Lung (tissue), 12 donors: ENCODE measurements around the gene NFATC2IP. TPM values are rescaled to one million over a fixed set of nuclear protein-coding genes. Genes with fewer than 3 reads are reported as not detected.

ENCODE experiments used
- ATAC-seq: fragments of 200-7000 bp; cut with Tn5 transposase; one replicate; pipeline ENCODE4 v1.9.1; 2020; ENCODE audit warnings: moderate number of reproducible peaks; ENCODE audit not compliant: insufficient read depth, low FRiP score
- DNase-seq, 3 donors: peaks; one replicate each; pipeline ENCODE4 v3.0.0-alpha.2; 2013 to 2017
- H3K27ac ChIP-seq, 2 donors: one replicate each; pipeline ENCODE4 v1.5.1; 2013; ENCODE audit warnings: mild to moderate bottlenecking in 2 of 2, moderate library complexity in 2 of 2, control low read depth in 1 of 2, inconsistent platforms in 1 of 2, low read depth in 1 of 2, low read length in 1 of 2
- H3K27me3 ChIP-seq, 3 donors: one replicate each; pipeline ENCODE4 v1.5.1; 2013; ENCODE audit warnings: low read length in 2 of 3; ENCODE audit not compliant: control insufficient read depth in 3 of 3, insufficient read depth in 3 of 3
- H3K36me3 ChIP-seq, 4 donors: one replicate each; pipeline ENCODE4 v1.5.1; 2013; ENCODE audit warnings: low read length in 4 of 4, mild to moderate bottlenecking in 1 of 4, moderate library complexity in 1 of 4; ENCODE audit not compliant: control insufficient read depth in 4 of 4, insufficient read depth in 4 of 4
- H3K4me1 ChIP-seq, 5 donors: one replicate each; pipeline ENCODE4 v1.5.1; 2013; ENCODE audit warnings: low read length in 5 of 5, mild to moderate bottlenecking in 2 of 5, moderate library complexity in 1 of 5; ENCODE audit not compliant: control insufficient read depth in 5 of 5, insufficient read depth in 5 of 5
- H3K4me3 ChIP-seq: one replicate; pipeline ENCODE4 v1.5.1; 2013; ENCODE audit warnings: mild to moderate bottlenecking, control low read depth, moderate library complexity
- H3K9ac ChIP-seq, 2 donors: one replicate each; pipeline ENCODE4 v1.5.1; 2013; ENCODE audit warnings: low read length in 2 of 2, control low read depth in 1 of 2; ENCODE audit not compliant: insufficient read depth in 1 of 2
- H3K9me3 ChIP-seq, 4 donors: one replicate each; pipeline ENCODE4 v1.5.1; 2013; ENCODE audit warnings: low read length in 3 of 4, mild to moderate bottlenecking in 1 of 4, moderate library complexity in 1 of 4; ENCODE audit not compliant: control insufficient read depth in 4 of 4, insufficient read depth in 3 of 4
- WGBS, 2 donors: extraction: QIAGEN DNeasy Blood & Tissue Kit; methylation state at CpG; one replicate each; pipeline ENCODE4 v1.1.7; 2013; 5-methylcytosine and 5-hydroxymethylcytosine counted together
- polyA plus RNA-seq, 2 donors: library from polyadenylated mRNA; stranded (reverse); fragments of 200-250 nt; gene quantifications; one replicate each; pipeline ENCODE4 v1.2.1, GENCODE V29; 2013
- total RNA-seq, 2 donors: library from RNA; depleted of rRNA in 1 of 2; stranded (reverse); fragments of >200 nt in 1 of 2; gene quantifications; one replicate each; pipeline ENCODE4 v1.2.1, GENCODE V29; 2014 to 2021
- TF ChIP-seq, protein P1 (sequence below): IDR thresholded peaks from 2 replicates; pipeline ENCODE4 v1.5.1; 2012; ENCODE audit warnings: mild to moderate bottlenecking; ENCODE audit errors: control extremely low read depth, extremely low read depth
- donor health status: control.
- donor health status: control.
- donor health status: Bipolar disorder and iron deficiency.
- donor health status: healthy.
- donor health status: DM: yes; HTN: yes; CAD: no.

NFATC2IP gene
- total and polyA plus RNA-seq, 4 donors, result 21.0 to 37.0 (median 27.4) TPM

DNA sequence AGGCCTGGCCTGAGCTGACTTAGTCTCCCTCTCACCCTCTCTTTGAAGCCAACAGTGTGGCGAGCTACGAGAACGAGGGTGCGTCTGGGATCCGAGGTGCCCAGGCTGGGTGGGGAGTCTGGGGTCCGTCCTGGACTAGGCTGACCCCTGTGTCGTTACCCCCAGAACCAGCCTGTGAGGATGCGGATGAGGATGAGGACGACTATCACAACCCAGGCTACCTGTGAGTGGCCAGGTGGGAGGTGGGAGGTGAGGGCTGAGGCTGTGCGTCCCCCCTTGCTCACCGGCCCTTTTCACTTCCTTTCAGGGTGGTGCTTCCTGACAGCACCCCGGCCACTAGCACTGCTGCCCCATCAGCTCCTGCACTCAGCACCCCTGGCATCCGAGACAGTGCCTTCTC is 35.8 kb downstream of the NFATC2IP start:
- WGBS, 2 donors, result 89 to 96% methylated on average over 13 of the region's 13 CpGs
- no peak for DNase-seq
- no peak overlapping the region for H3K4me3 ChIP-seq
- TF ChIP-seq, protein P1, sequence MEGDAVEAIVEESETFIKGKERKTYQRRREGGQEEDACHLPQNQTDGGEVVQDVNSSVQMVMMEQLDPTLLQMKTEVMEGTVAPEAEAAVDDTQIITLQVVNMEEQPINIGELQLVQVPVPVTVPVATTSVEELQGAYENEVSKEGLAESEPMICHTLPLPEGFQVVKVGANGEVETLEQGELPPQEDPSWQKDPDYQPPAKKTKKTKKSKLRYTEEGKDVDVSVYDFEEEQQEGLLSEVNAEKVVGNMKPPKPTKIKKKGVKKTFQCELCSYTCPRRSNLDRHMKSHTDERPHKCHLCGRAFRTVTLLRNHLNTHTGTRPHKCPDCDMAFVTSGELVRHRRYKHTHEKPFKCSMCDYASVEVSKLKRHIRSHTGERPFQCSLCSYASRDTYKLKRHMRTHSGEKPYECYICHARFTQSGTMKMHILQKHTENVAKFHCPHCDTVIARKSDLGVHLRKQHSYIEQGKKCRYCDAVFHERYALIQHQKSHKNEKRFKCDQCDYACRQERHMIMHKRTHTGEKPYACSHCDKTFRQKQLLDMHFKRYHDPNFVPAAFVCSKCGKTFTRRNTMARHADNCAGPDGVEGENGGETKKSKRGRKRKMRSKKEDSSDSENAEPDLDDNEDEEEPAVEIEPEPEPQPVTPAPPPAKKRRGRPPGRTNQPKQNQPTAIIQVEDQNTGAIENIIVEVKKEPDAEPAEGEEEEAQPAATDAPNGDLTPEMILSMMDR, result no peak
- H3K9me3 ChIP-seq, result peaks cover 0 to 5% (median 2%) of the 10 kb centered on the region in 4 donors
- no peak overlapping the region for H3K27ac ChIP-seq
- H3K27me3 ChIP-seq, result no peaks in the 10 kb centered on the region
- no peaks in the 10 kb centered on the region for H3K4me1 ChIP-seq
- no peak overlapping the region for H3K9ac ChIP-seq
- ATAC-seq, result no peak
- H3K36me3 ChIP-seq, result peaks cover 0 to 56% (median 21%) of the 10 kb centered on the region in 4 donors

DNA sequence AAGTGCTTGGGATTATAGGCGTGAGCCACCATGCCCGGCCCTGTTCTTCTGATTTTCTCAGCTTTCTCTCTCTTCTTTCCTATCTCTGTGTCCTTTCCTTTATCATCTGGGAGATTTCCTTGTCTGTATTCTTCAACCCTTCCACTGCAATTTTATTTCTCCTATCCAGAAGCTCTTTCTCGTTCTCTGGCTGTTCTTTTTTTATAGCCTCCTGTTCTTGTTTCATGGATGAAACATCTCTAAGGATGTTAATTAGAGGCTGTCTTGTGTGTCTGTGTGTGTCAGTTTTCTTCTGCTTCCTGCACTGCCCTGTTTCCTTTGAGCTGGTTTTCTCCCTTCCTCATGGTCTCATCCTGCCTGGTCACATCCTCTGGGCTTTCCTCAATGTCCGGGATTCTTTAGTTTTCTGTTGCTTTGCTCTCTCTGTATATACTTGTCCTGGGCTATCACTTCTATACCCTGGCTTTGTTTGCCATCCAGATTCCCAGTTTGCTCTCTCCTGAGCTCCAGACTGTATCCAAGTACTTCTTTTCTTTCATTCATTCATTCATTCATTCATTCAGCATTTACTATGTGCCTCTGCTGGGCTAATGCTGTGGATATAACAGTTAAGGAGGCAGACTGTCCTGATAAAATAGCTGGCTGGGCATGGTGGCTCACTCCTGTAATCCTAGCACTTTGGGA is 36.6 kb downstream of the NFATC2IP start:
- Histone ChIP-seq H3K4me3 (no peak overlapping the region), H3K4me1 (no peaks in the 10 kb centered on the region), H3K9ac (no peak overlapping the region), H3K9me3 (peaks cover 0 to 5% (median 1%) of the 10 kb centered on the region in 4 donors), H3K36me3 (peaks cover 0 to 55% (median 17%) of the 10 kb centered on the region in 4 donors), H3K27me3 (no peaks in the 10 kb centered on the region), H3K27ac (no peak overlapping the region)
- ATAC-seq, result no peak
- 95 to 96% methylated on average over 4 of the region's 4 CpGs for WGBS, 2 donors
- TF ChIP-seq, protein P1, result no peak
- no peak for DNase-seq

DNA sequence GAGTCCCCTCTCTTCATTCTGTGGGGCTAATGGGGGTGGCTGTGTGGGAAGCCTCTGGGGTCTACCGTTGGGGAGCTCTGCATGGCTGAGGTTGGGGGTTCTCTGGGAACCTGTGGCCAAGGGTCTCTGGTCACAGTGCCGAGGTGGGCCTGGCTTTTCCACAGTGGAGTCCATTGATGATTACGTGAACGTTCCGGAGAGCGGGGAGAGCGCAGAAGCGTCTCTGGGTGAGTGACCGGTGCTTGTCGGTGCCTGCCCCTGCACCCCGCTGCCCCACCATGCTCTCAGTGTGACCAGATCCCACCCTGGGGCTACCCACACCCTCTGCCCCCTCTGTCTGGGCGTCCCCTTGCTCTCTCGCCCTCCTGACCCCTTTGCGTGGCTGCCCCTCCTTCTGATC is 38.6 kb downstream of the NFATC2IP start:
- no peak for DNase-seq
- peaks cover 0 to 36% (median 13%) of the 10 kb centered on the region in 4 donors for H3K36me3 ChIP-seq
- no peaks in the 10 kb centered on the region for H3K27me3 ChIP-seq
- TF ChIP-seq, protein P1, result no peak
- H3K4me3 ChIP-seq, result no peak overlapping the region
- WGBS, 2 donors, result 95 to 97% methylated on average over 14 of the region's 14 CpGs
- H3K27ac ChIP-seq, result no peak overlapping the region
- no peaks in the 10 kb centered on the region for H3K4me1 ChIP-seq
- no peak for ATAC-seq
- no peak overlapping the region for H3K9ac ChIP-seq
- peaks cover 0 to 5% (median 1%) of the 10 kb centered on the region in 4 donors for H3K9me3 ChIP-seq
